ENCODE measurements around the gene OVOL1.

The OVOL1 gene

GRCh38 chr11:65801153-65801987 is 14.5 kb downstream of the OVOL1 start:
- Histone ChIP-seq H2AFZ (no peak overlapping the region), H3K4me3 (ENCODE audit: low read depth, low read length) (no peak overlapping the region), H3K9ac (no peak overlapping the region), H3K36me3 (ENCODE audit: control insufficient read depth, insufficient read depth, low read length) (no peaks in the 10 kb centered on the region), H3K79me2 (no peaks in the 10 kb centered on the region), H3K27me3 (ENCODE audit: control insufficient read depth, insufficient read depth, low read length) (no peaks in the 10 kb centered on the region), H3K4me1 (no peaks in the 10 kb centered on the region), H3K4me2 (ENCODE audit: low read length) (no peak overlapping the region), H3K9me3 (ENCODE audit: control insufficient read depth, low read length) (no peaks in the 10 kb centered on the region), H3K27ac (no peak overlapping the region)
- TF ChIP-seq CTCF (IDR thresholded peaks at IDR 0.05) = no peak

- no peaks in the 10 kb centered on the region for H3K4me1 ChIP-seq
- H3K4me2 ChIP-seq (ENCODE audit: low read length) = no peak overlapping the region
- no peak for TF ChIP-seq CTCF (IDR thresholded peaks at IDR 0.05)
- no peak overlapping the region for H3K9ac ChIP-seq
- no peak overlapping the region for H3K27ac ChIP-seq
- no peak overlapping the region for H2AFZ ChIP-seq
- no peaks in the 10 kb centered on the region for H3K9me3 ChIP-seq (ENCODE audit: control insufficient read depth, low read length)
- H3K4me3 ChIP-seq (ENCODE audit: low read depth, low read length) = no peak overlapping the region
- H3K27me3 ChIP-seq (ENCODE audit: control insufficient read depth, insufficient read depth, low read length) = no peaks in the 10 kb centered on the region
- no peaks in the 10 kb centered on the region for H3K79me2 ChIP-seq
- H3K36me3 ChIP-seq (ENCODE audit: control insufficient read depth, insufficient read depth, low read length) = no peaks in the 10 kb centered on the region
Measured at GRCh38 chr11:65802841-65803240, 16.0 kb downstream of the OVOL1 start.

DNA sequence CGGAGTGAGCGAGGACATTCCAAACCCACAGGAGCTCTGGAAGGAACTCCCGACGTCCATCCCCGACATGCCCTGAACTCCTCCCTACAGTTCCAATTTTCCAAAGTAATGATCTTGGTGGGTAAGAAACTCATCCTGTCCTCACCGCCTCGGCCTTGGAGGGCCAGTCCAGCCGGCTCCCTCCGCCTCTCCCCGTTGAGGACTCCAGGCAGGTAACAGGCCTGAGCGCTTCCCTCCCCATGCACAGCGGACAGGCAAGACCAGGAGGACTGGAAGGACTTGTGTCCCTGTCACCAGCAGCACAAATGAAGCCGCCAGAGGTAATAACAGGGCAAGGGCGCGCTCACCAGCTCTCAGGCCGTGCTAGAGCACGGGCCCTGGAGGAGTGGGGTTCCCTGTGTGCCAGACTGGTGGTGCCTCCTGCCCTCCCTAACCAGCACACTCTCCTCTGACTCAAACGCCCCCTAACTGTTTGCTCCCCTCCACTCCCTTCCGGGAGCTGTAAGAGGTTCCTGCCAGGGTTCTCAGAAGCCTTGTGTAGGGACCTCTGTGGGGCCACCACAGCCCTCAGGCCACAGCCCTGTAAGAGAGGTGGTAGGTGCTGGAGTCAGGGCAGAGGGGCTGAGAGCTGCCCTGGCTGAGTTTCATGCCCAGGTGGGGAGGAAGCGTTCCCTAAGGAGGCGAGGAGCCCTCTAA is 17.1 kb downstream of the OVOL1 start:
- Histone ChIP-seq H3K4me2 (ENCODE audit: low read length) (no peak overlapping the region), H3K27ac (no peak overlapping the region), H3K9me3 (ENCODE audit: control insufficient read depth, low read length) (no peaks in the 10 kb centered on the region), H3K4me3 (ENCODE audit: low read depth, low read length) (no peak overlapping the region), H3K36me3 (ENCODE audit: control insufficient read depth, insufficient read depth, low read length) (no peaks in the 10 kb centered on the region), H3K79me2 (no peaks in the 10 kb centered on the region), H3K27me3 (ENCODE audit: control insufficient read depth, insufficient read depth, low read length) (no peaks in the 10 kb centered on the region), H3K9ac (no peak overlapping the region), H3K4me1 (no peaks in the 10 kb centered on the region), H2AFZ (no peak overlapping the region)
- no peak for TF ChIP-seq CTCF (IDR thresholded peaks at IDR 0.05)

GRCh38 chr11:65806979-65807378 is 20.1 kb downstream of the OVOL1 start:
- no peaks in the 10 kb centered on the region for H3K79me2 ChIP-seq

More at GRCh38 chr11:65806979-65807378, 20.1 kb downstream of the OVOL1 start:
- no peaks in the 10 kb centered on the region for H3K4me1 ChIP-seq
- no peaks in the 10 kb centered on the region for H3K27me3 ChIP-seq (ENCODE audit: control insufficient read depth, insufficient read depth, low read length)
- TF ChIP-seq CTCF (IDR thresholded peaks at IDR 0.05) = no peak
- no peak overlapping the region for H3K27ac ChIP-seq
- H3K36me3 ChIP-seq (ENCODE audit: control insufficient read depth, insufficient read depth, low read length) = no peaks in the 10 kb centered on the region
- no peak overlapping the region for H3K9ac ChIP-seq
- no peak overlapping the region for H2AFZ ChIP-seq
- H3K4me3 ChIP-seq (ENCODE audit: low read depth, low read length) = no peak overlapping the region
- no peak overlapping the region for H3K4me2 ChIP-seq (ENCODE audit: low read length)
- H3K9me3 ChIP-seq (ENCODE audit: control insufficient read depth, low read length) = no peaks in the 10 kb centered on the region
